ENCODE results near the gene KLC4.
"Not testable (repeated sequence)": the region's sequence is repeated elsewhere in the genome, so short reads cannot be mapped to it uniquely, and the experiment has no call there.

KLC4 gene

GRCh38 chr6:43096451-43097097 lies 37.1 kb downstream of the KLC4 start:
- DNase-seq: no peak

GRCh38 chr6:43097098-43097489 lies 37.7 kb downstream of the KLC4 start:
- DNase-seq: no peak

- DNase-seq: no peak
Observed at GRCh38 chr6:43097502-43097901, 38.1 kb downstream of the KLC4 start.

GRCh38 chr6:43101497-43101896 lies 42.1 kb downstream of the KLC4 start:
- no peak for DNase-seq

GRCh38 chr6:43103253-43103876 lies 43.9 kb downstream of the KLC4 start:
- no peak for DNase-seq

GRCh38 chr6:43105538-43106222 lies 46.2 kb downstream of the KLC4 start:
- DNase-seq: no peak

GRCh38 chr6:43107344-43108062 lies 48.1 kb downstream of the KLC4 start:
- DNase-seq: no peak

- no peak for DNase-seq
Observed at GRCh38 chr6:43113431-43114260, 54.2 kb downstream of the KLC4 start.

- no peak for DNase-seq
Observed at GRCh38 chr6:43115365-43115764, 55.9 kb downstream of the KLC4 start.

- not testable (repeated sequence) for DNase-seq
Observed at GRCh38 chr6:43117466-43117865, 58.0 kb downstream of the KLC4 start.

GRCh38 chr6:43119482-43119881 lies 60.1 kb downstream of the KLC4 start:
- DNase-seq: no peak

- DNase-seq: no peak
Observed at GRCh38 chr6:43120101-43120763, 60.8 kb downstream of the KLC4 start.

- DNase-seq: no peak
Observed at GRCh38 chr6:43120944-43121913, 61.8 kb downstream of the KLC4 start.

- DNase-seq: no peak
Observed at GRCh38 chr6:43122146-43122545, 62.7 kb downstream of the KLC4 start.

- DNase-seq: no peak
Observed at GRCh38 chr6:43123461-43124314, 64.3 kb downstream of the KLC4 start.

- no peak for DNase-seq
Observed at GRCh38 chr6:43124481-43124880, 65.0 kb downstream of the KLC4 start.
